HL-60 (cell line): ENCODE data around the gene TUT7.

Experiments
- DNase-seq, 2 experiments: peaks; one replicate each; pipeline ENCODE4 v3.0.0-alpha.2; 2010 to 2020; ENCODE audit warnings: low read depth in 1 of 2, low spot score in 1 of 2
- H3K27ac ChIP-seq: fragments of 250-450 bp; sonication (Bioruptor Pico); replicated peaks from 2 replicates; pipeline ENCODE4 v1.5.1; 2020; ENCODE audit warnings: mild to moderate bottlenecking, moderate library complexity
- H3K27me3 ChIP-seq: fragments of 250-450 bp; sonication (Bioruptor Pico); 2 replicates; pipeline ENCODE4 v1.5.1; 2021; ENCODE audit warnings: mild to moderate bottlenecking, moderate library complexity; ENCODE audit not compliant: insufficient read depth, poor library complexity, severe bottlenecking
- H3K4me3 ChIP-seq: replicated peaks from 2 replicates; pipeline ENCODE4 v1.5.1; 2011; ENCODE audit warnings: mild to moderate bottlenecking, control low read depth, low read length; ENCODE audit not compliant: insufficient read depth
- CTCF ChIP-seq: IDR thresholded peaks from one replicate; pipeline ENCODE4 v1.5.1; 2011; ENCODE audit warnings: low read length, control low read depth, inconsistent platforms; ENCODE audit not compliant: insufficient read depth
- GABPA ChIP-seq: IDR thresholded peaks from 2 replicates; pipeline ENCODE4 v1.6.1; 2012; ENCODE audit warnings: low read depth
- POLR2AphosphoS5 ChIP-seq: IDR thresholded peaks from 2 replicates; pipeline ENCODE4 v1.6.1; 2012; ENCODE audit warnings: low read depth
- REST ChIP-seq: IDR thresholded peaks from 2 replicates; pipeline ENCODE4 v1.6.1; 2012; ENCODE audit warnings: low read depth; ENCODE audit not compliant: insufficient replicate concordance
- SPI1 ChIP-seq: IDR thresholded peaks from 2 replicates; pipeline ENCODE4 v1.6.1; 2012; ENCODE audit warnings: low read depth, mild to moderate bottlenecking, borderline replicate concordance

The TUT7 gene

GRCh38 chr9:86274821-86275643 lies 79.2 kb downstream of the TUT7 start:
- Histone ChIP-seq H3K27ac (no peak overlapping the region), H3K4me3 (no peak overlapping the region), H3K27me3 (no peaks in the 10 kb centered on the region)
- DNase-seq: no peak
- TF ChIP-seq SPI1 (no peak), POLR2AphosphoS5 (no peak)

- TF ChIP-seq GABPA: no peak
- TF ChIP-seq CTCF: no peak
- no peak for TF ChIP-seq POLR2AphosphoS5
- no peak for TF ChIP-seq REST
- TF ChIP-seq SPI1: no peak
- Histone ChIP-seq H3K27ac (no peak overlapping the region), H3K27me3 (no peaks in the 10 kb centered on the region), H3K4me3 (no peak overlapping the region)
- no peak for DNase-seq
Measured at GRCh38 chr9:86272221-86272620, 82.0 kb downstream of the TUT7 start.

GRCh38 chr9:86263876-86264275 lies 90.3 kb downstream of the TUT7 start:
- H3K27me3 ChIP-seq: no peaks in the 10 kb centered on the region
- DNase-seq: no peak
- no peak overlapping the region for H3K4me3 ChIP-seq
- no peak for TF ChIP-seq SPI1
- no peak for TF ChIP-seq REST
- no peak for TF ChIP-seq POLR2AphosphoS5
- no peak for TF ChIP-seq CTCF
- TF ChIP-seq GABPA: no peak
- no peak overlapping the region for H3K27ac ChIP-seq

- TF ChIP-seq REST (no peak), CTCF (no peak), SPI1 (no peak), GABPA (no peak), POLR2AphosphoS5 (no peak)
- Histone ChIP-seq H3K4me3 (no peak overlapping the region), H3K27me3 (no peaks in the 10 kb centered on the region), H3K27ac (no peak overlapping the region)
- DNase-seq: no peak
Measured at GRCh38 chr9:86262492-86262891, 91.7 kb downstream of the TUT7 start.
